HL-60/S4 (cell line): ENCODE measurements around the gene NTRK3.

Source experiments
- in situ Hi-C: fragments of 300-500 bp; cut with MboI; formaldehyde crosslinking; loops from 2 replicates; pipeline ENCODE4 v1.14.3; 2022; ENCODE audit warnings: low sequenced_read_pairs

NTRK3 gene

GRCh38 chr15:88258093-88258641, 1.6 kb upstream of the NTRK3 start:
- in situ Hi-C loops = no loop called here

GRCh38 chr15:88257311-88258092, 963 bp upstream of the NTRK3 start:
- in situ Hi-C loops = no loop called here

- in situ Hi-C loops = no loop called here
Observed at GRCh38 chr15:88255484-88256278, 858 bp downstream of the NTRK3 start.

GRCh38 chr15:88255087-88255483, 1.5 kb downstream of the NTRK3 start:
- in situ Hi-C loops = no loop called here

- in situ Hi-C loops = no loop called here
Observed at GRCh38 chr15:88252441-88252840, 4.1 kb downstream of the NTRK3 start.

- in situ Hi-C loops = no loop called here
Observed at GRCh38 chr15:88250826-88251225, 5.7 kb downstream of the NTRK3 start.

GRCh38 chr15:88249220-88249619, 7.3 kb downstream of the NTRK3 start:
- in situ Hi-C loops = no loop called here

- in situ Hi-C loops = no loop called here
Observed at GRCh38 chr15:88247914-88248313, 8.6 kb downstream of the NTRK3 start.

GRCh38 chr15:88246666-88247446, 9.7 kb downstream of the NTRK3 start:
- in situ Hi-C loops = no loop called here

GRCh38 chr15:88246081-88246480, 10.5 kb downstream of the NTRK3 start:
- in situ Hi-C loops = no loop called here

- in situ Hi-C loops = no loop called here
Observed at GRCh38 chr15:88243895-88244787, 12.4 kb downstream of the NTRK3 start.

GRCh38 chr15:88242586-88243555, 13.7 kb downstream of the NTRK3 start:
- in situ Hi-C loops = no loop called here

GRCh38 chr15:88241461-88241860, 15.1 kb downstream of the NTRK3 start:
- in situ Hi-C loops = no loop called here

- in situ Hi-C loops = no loop called here
Observed at GRCh38 chr15:88241060-88241459, 15.5 kb downstream of the NTRK3 start.

- in situ Hi-C loops = no loop called here
Observed at GRCh38 chr15:88239594-88239993, 16.9 kb downstream of the NTRK3 start.

- in situ Hi-C loops = no loop called here
Observed at GRCh38 chr15:88238618-88239430, 17.7 kb downstream of the NTRK3 start.

GRCh38 chr15:88234711-88235110, 21.8 kb downstream of the NTRK3 start:
- in situ Hi-C loops = no loop called here

GRCh38 chr15:88233921-88234320, 22.6 kb downstream of the NTRK3 start:
- in situ Hi-C loops = no loop called here
